HepG2 (cell line): ENCODE data around the gene IGF2BP3. TPM values are rescaled to one million over a fixed set of nuclear protein-coding genes. Genes with fewer than 3 reads are reported as not detected.

Source experiments
- ATAC-seq: fragments of 200-7000 bp; cut with Tn5 transposase; 3 replicates; pipeline ENCODE4 v1.9.1; 2020; ENCODE audit warnings: mild to moderate bottlenecking, moderate library complexity
- BruUV-seq: library from RNA; stranded (reverse); fragments of 400-500 nt; replicated peaks from 2 replicates; lab custom pipeline; 2021; lab: Mats Ljungman, UMichigan
- CTCF ChIA-PET: fragments of 300-600 bp; formaldehyde crosslinking; extraction: SDS; loops from one replicate; lab custom pipeline; 2021; ENCODE audit warnings: low total read pairs, inconsistent platforms, low intra/inter-chr PET ratio; lab: Yijun Ruan, JAX
- POLR2A ChIA-PET: fragments of 350-600 bp; sonication (Branson Sonifier 250); formaldehyde crosslinking; loops from one replicate; lab custom pipeline; 2020; ENCODE audit warnings: antibody characterized with exemption, inconsistent platforms; lab: Yijun Ruan, JAX
- DNase-seq: peaks from one replicate; pipeline ENCODE4 v3.0.0-alpha.2; 2015; ENCODE audit warnings: low spot score
- FAIRE-seq: peaks from 3 replicates; lab custom pipeline; 2011; peaks lifted over from hg19 to GRCh38; lab: Jason Lieb, UNC
- H2AFZ ChIP-seq: one replicate; pipeline ENCODE4 v1.6.1; 2011; ENCODE audit warnings: low read length, inconsistent platforms
- H3K27ac ChIP-seq: fragments of 300-600 bp; 3 replicates; pipeline ENCODE4 v1.8.0; 2011; ENCODE audit warnings: mixed run types, mild to moderate bottlenecking, mixed read lengths, low read length, inconsistent platforms; ENCODE audit not compliant: insufficient read depth; ENCODE audit errors: extremely low read length
- H3K27me3 ChIP-seq, 2 experiments: fragments of 200-600 bp in 1 of 2; 2 replicates in 1 of 2; 3 replicates in 1 of 2; pipeline versions ENCODE4 v1.6.0 to v1.8.0; 2011; ENCODE audit warnings: low read length in 2 of 2, mild to moderate bottlenecking in 2 of 2, moderate library complexity in 2 of 2, inconsistent platforms in 1 of 2; ENCODE audit not compliant: insufficient read depth in 2 of 2, control insufficient read depth in 1 of 2
- H3K36me3 ChIP-seq, 2 experiments: fragments of 200-600 bp in 1 of 2; replicated peaks in 1 of 2; 2 replicates in 1 of 2; 3 replicates in 1 of 2; pipeline versions ENCODE4 v1.5.1 to v1.8.0; 2011; ENCODE audit warnings: low read length in 2 of 2, inconsistent platforms in 1 of 2; ENCODE audit not compliant: insufficient read depth in 2 of 2, control insufficient read depth in 1 of 2
- H3K4me1 ChIP-seq: 2 replicates; pipeline ENCODE4 v1.5.1; 2012; ENCODE audit warnings: low read length, inconsistent platforms; ENCODE audit not compliant: insufficient read depth
- H3K4me2 ChIP-seq: 2 replicates; pipeline ENCODE4 v1.6.0; 2011; ENCODE audit warnings: low read depth, low read length, inconsistent platforms
- H3K4me3 ChIP-seq, 3 experiments: fragments of 200-600 bp in 1 of 3; sonication (generic), shearing (Covaris generic) in 1 of 3; replicated peaks in 1 of 3; 2 replicates each; pipeline ENCODE4 v1.5.1; 2011 to 2016; ENCODE audit warnings: low read length in 3 of 3, inconsistent platforms in 2 of 3, low read depth in 2 of 3, mild to moderate bottlenecking in 2 of 3, control low read depth in 1 of 3, mixed read lengths in 1 of 3; ENCODE audit not compliant: insufficient read depth in 1 of 3
- H3K79me2 ChIP-seq: one replicate; pipeline ENCODE4 v1.6.1; 2011; ENCODE audit warnings: low read length, inconsistent platforms; ENCODE audit not compliant: insufficient read depth
- H3K9ac ChIP-seq: 2 replicates; pipeline ENCODE4 v1.6.0; 2011; ENCODE audit warnings: mild to moderate bottlenecking, low read depth, low read length, inconsistent platforms; ENCODE audit not compliant: insufficient read depth
- H3K9me3 ChIP-seq: 2 replicates; pipeline ENCODE4 v1.5.1; 2012; ENCODE audit warnings: mild to moderate bottlenecking, low read length
- H4K20me1 ChIP-seq: 2 replicates; pipeline ENCODE4 v1.6.0; 2011; ENCODE audit warnings: inconsistent platforms, mild to moderate bottlenecking, low read length, moderate library complexity; ENCODE audit not compliant: insufficient read depth
- ESRRA ChIP-seq: sonication (generic); formaldehyde crosslinking; IDR thresholded peaks from 2 replicates; pipeline ENCODE4 v1.5.1; 2020; ENCODE audit warnings: mild to moderate bottlenecking, low read depth, missing genetic modification reagents
- HIVEP1 ChIP-seq: sonication (generic); formaldehyde crosslinking; IDR thresholded peaks from 2 replicates; pipeline ENCODE4 v1.4.0; 2020; ENCODE audit warnings: mild to moderate bottlenecking, missing genetic modification reagents
- NBN ChIP-seq: fragments of 450-650 bp; conservative IDR thresholded peaks from 2 replicates; pipeline ENCODE4 v1.6.1; 2017
- ZFP36 ChIP-seq: fragments of 150-350 bp; IDR thresholded peaks from 2 replicates; pipeline ENCODE4 v1.6.1; 2018; ENCODE audit warnings: borderline replicate concordance, low read length, low read depth; ENCODE audit not compliant: partially characterized antibody
- ZFP41 ChIP-seq: sonication (generic); formaldehyde crosslinking; IDR thresholded peaks from 2 replicates; pipeline ENCODE4 v1.4.0; 2020; ENCODE audit warnings: mild to moderate bottlenecking, missing genetic modification reagents, borderline replicate concordance
- ZNF558 ChIP-seq: sonication (generic); formaldehyde crosslinking; IDR thresholded peaks from 2 replicates; pipeline ENCODE4 v1.9.0; 2022; ENCODE audit warnings: mild to moderate bottlenecking, missing genetic modification reagents, borderline replicate concordance
- ZNF629 ChIP-seq: sonication (generic); formaldehyde crosslinking; conservative IDR thresholded peaks from 2 replicates; pipeline ENCODE4 v1.5.0; 2020; ENCODE audit warnings: missing genetic modification reagents
- WGBS: methylation state at CpG from one replicate; pipeline ENCODE4 v1.1.6; 2017; ENCODE audit warnings: low lambda C conversion rate; 5-methylcytosine and 5-hydroxymethylcytosine counted together
- in situ Hi-C: cut with HindIII; loops from 2 replicates; pipeline ENCODE4 v1.10.0; 2017; ENCODE audit warnings: low pct_unique_long_range_greater_than_20kb; ENCODE audit not compliant: extremely low pct_ligation_motif_present
- intact Hi-C: fragments of 100-400 bp; cut with micrococcal nuclease; formaldehyde crosslinking; loops from one replicate; pipeline ENCODE4 v1.10.0; 2022; ENCODE audit not compliant: unreplicated experiment
- polyA plus RNA-seq, 8 experiments: library from polyadenylated mRNA; depleted of rRNA in 3 of 8; stranded (reverse) in 7 of 8; unstranded in 1 of 8; fragments of >200 nt; fragmentation: Illumina TruSeq in 4 of 8; extraction: Trizol in 4 of 8; gene quantifications; 2 replicates each; pipeline versions ENCODE4 v1.2.1 to v1.2.3, GENCODE V29; 2011 to 2016; ENCODE audit warnings: low read depth in 4 of 8, missing spikeins in 1 of 8, mixed read lengths in 1 of 8; ENCODE audit not compliant: insufficient read depth in 1 of 8
- total RNA-seq, 5 experiments: library from RNA; depleted of rRNA; stranded (reverse); fragments of >200 nt; fragmentation: Illumina TruSeq; extraction: Trizol; gene quantifications; 2 replicates each; pipeline ENCODE4 v1.2.3, GENCODE V29; 2016; ENCODE audit warnings: low read depth in 1 of 5
- TF ChIP-seq, protein P1 (sequence below): sonication (generic); formaldehyde crosslinking; IDR thresholded peaks from 2 replicates; pipeline ENCODE4 v1.9.0; 2022; ENCODE audit warnings: low read depth, missing genetic modification reagents
- TF ChIP-seq, protein P2 (sequence below): sonication (generic); formaldehyde crosslinking; conservative IDR thresholded peaks from 2 replicates; pipeline ENCODE4 v1.4.0; 2020; ENCODE audit warnings: missing genetic modification reagents

Gene IGF2BP3
- total and polyA plus RNA-seq, 2 of the 13 experiments (the other 11 are each of a cell fraction or from before 2014, with no cell fraction given) = 37.7 to 39.5 TPM

DNA sequence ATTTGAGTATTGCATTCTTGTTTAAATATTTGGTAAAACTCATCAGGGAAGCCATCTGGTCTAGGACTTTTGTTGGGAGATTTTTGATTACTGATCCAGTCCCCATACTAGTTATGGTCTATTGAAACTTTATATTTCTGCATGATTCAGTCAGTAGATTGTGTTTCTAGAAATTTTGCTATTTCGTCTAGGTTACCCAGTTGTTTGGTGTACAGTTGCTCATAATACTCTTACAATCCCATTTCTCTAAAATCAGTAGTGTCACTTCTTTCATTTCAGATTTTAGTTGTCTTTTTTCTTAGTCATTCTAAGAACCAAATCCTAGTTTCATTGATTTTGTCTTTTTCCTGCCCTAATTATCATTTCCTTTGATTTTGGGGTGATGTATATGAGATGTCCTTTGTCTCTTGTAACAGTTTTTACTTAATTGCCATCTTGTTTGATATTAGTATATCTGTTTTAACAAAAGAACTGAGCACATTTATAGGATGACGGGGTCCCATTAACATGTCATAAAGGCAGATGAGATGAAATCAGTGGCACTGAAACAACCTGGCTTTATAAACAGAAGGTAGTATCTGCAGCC, 163.3 kb downstream of the IGF2BP3 start:
- ATAC-seq = no peak

DNA sequence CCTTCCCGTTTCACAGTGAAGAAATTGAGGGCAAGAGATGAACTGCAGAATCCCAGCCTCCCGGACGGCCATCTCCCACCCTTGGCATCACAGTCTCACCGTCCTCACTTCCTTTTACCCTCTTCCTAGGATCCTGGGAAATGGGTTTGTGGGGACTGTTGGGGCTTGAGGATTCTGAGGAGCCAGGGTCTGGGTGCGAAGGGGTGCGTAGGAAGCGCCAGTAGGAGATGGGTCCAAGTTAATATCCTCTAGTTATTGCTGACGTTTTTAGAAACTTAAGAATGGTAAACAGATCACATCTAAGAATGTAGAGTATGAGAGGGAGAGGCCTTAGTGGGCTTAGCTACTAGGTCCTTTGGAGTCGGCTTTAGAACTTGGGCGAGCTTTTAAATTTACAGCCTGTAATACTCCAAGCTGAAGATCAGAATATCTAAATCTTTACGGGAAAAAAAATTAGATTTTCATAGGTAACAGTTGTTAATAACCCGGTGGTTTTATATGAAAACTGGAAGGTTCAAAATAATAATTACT, 170.5 kb downstream of the IGF2BP3 start:
- peak overlapping the region; percentile 66 to 94 (median 93) for H3K4me3 ChIP-seq
- no peaks in the 10 kb centered on the region for H4K20me1 ChIP-seq
- ChIA-PET POLR2A (interaction anchor here (1.5 to 3.5 kb wide), 5 partner anchors 27 to 233 kb away, joined by 4 to 33 read pairs (median 10); no protein-coding TSS in a partner anchor), CTCF (no interaction called here)
- BruUV-seq = no TSS peak
- H3K9ac ChIP-seq = peak overlapping the region; percentile 93
- peaks cover 74% of the 10 kb centered on the region for H3K4me1 ChIP-seq
- H2AFZ ChIP-seq = no peak overlapping the region
- no peaks in the 10 kb centered on the region; a peak in 1 of 5 replicates for H3K27me3 ChIP-seq
- H3K79me2 ChIP-seq = peaks cover 53% of the 10 kb centered on the region
- in situ Hi-C loops = no loop called here
- H3K9me3 ChIP-seq = no peaks in the 10 kb centered on the region
- FAIRE-seq = no peak
- WGBS = under 1% methylated on average over 12 of the region's 12 CpGs
- intact Hi-C loops = loop anchor here (1.0 to 5.0 kb wide), 2 partner anchors 23 to 37 kb away; no protein-coding TSS in a partner anchor
- ATAC-seq = peak; percentile 9
- peak overlapping the region; percentile 89 for H3K27ac ChIP-seq
- H3K36me3 ChIP-seq = peaks cover 0 to 20% of the 10 kb centered on the region in 2 experiments; a peak in 2 of 5 replicates
- H3K4me2 ChIP-seq = peak overlapping the region; percentile 92
- peak; percentile 10 for DNase-seq
- TF ChIP-seq ESRRA = 0 out of 2 replicates have a peak, but pooled peaks have one; percentile 9
- TF ChIP-seq ZFP36 = no peak
- TF ChIP-seq ZNF558 (CRISPR knock-in tag) = 0 out of 2 replicates have a peak, but pooled peaks have one; percentile 51
- TF ChIP-seq, protein P1, sequence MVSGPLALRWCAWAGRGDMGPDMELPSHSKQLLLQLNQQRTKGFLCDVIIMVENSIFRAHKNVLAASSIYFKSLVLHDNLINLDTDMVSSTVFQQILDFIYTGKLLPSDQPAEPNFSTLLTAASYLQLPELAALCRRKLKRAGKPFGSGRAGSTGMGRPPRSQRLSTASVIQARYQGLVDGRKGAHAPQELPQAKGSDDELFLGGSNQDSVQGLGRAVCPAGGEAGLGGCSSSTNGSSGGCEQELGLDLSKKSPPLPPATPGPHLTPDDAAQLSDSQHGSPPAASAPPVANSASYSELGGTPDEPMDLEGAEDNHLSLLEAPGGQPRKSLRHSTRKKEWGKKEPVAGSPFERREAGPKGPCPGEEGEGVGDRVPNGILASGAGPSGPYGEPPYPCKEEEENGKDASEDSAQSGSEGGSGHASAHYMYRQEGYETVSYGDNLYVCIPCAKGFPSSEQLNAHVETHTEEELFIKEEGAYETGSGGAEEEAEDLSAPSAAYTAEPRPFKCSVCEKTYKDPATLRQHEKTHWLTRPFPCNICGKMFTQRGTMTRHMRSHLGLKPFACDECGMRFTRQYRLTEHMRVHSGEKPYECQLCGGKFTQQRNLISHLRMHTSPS (CRISPR knock-in tag) = no peak
- TF ChIP-seq ZNF629 (CRISPR knock-in tag) = peak; percentile 55; the same call in 1 of the 2 replicates

More for the DNA sequence above, 163.3 kb downstream of the IGF2BP3 start:
- Histone ChIP-seq H3K4me2 (no peak overlapping the region), H2AFZ (no peak overlapping the region), H3K36me3 (peaks cover 12 to 57% of the 10 kb centered on the region in 2 experiments), H3K9me3 (no peaks in the 10 kb centered on the region), H3K9ac (no peak overlapping the region), H3K4me3 (no peak overlapping the region), H3K27me3 (no peaks in the 10 kb centered on the region), H3K4me1 (peaks cover 71% of the 10 kb centered on the region), H3K79me2 (peaks cover 59% of the 10 kb centered on the region), H3K27ac (no peak overlapping the region), H4K20me1 (peaks cover 5% of the 10 kb centered on the region; the same call in 1 of the 2 replicates)
- FAIRE-seq = no peak
- TF ChIP-seq NBN = no peak
- no peak for TF ChIP-seq HIVEP1 (CRISPR knock-in tag)
- no peak for TF ChIP-seq ZFP41
- TF ChIP-seq, protein P2, sequence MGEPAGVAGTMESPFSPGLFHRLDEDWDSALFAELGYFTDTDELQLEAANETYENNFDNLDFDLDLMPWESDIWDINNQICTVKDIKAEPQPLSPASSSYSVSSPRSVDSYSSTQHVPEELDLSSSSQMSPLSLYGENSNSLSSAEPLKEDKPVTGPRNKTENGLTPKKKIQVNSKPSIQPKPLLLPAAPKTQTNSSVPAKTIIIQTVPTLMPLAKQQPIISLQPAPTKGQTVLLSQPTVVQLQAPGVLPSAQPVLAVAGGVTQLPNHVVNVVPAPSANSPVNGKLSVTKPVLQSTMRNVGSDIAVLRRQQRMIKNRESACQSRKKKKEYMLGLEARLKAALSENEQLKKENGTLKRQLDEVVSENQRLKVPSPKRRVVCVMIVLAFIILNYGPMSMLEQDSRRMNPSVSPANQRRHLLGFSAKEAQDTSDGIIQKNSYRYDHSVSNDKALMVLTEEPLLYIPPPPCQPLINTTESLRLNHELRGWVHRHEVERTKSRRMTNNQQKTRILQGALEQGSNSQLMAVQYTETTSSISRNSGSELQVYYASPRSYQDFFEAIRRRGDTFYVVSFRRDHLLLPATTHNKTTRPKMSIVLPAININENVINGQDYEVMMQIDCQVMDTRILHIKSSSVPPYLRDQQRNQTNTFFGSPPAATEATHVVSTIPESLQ = no peak
- ChIA-PET CTCF (no interaction called here), POLR2A (interaction anchor here (0.6 to 1.0 kb wide), 2 partner anchors 8 to 18 kb away, joined by 3 to 4 read pairs; partner anchors contain the start of gene MALSU1)
- in situ Hi-C loops (no loop called here), intact Hi-C loops (no loop called here)
- no TSS peak for BruUV-seq
- DNase-seq = no peak
- WGBS = 96% methylated on average over 2 of the region's 2 CpGs
